ENCODE measurements around the gene KCNG4. TPM values are rescaled to one million over a fixed set of nuclear protein-coding genes. Genes with fewer than 3 reads are reported as not detected.

The KCNG4 gene
- polyA plus RNA-seq, 4 donors = 0.05 TPM; not detected in 3

DNA sequence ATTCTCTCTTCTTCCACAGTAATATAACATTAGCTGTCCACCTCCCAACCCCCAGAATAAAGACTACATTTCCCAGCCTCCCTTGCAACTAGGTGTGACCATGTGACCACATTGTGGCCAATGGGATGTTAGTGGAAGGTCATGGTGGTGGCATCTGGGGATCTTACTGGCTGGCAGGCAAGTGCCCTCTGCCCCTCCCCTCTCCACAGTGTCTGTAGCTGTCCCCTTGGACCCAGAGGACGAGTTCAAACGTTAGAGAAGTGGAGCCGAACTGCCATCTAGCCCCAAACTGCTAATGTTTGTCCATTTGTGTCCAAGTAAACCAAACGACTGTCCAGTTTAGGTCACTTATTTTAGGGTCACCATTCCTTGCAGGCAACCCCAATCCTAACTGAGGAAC lies 26.6 kb upstream of the KCNG4 start:
- DNase-seq (ENCODE audit: low read depth in 4 of 4, low spot score in 3 of 4) = no peak

DNA sequence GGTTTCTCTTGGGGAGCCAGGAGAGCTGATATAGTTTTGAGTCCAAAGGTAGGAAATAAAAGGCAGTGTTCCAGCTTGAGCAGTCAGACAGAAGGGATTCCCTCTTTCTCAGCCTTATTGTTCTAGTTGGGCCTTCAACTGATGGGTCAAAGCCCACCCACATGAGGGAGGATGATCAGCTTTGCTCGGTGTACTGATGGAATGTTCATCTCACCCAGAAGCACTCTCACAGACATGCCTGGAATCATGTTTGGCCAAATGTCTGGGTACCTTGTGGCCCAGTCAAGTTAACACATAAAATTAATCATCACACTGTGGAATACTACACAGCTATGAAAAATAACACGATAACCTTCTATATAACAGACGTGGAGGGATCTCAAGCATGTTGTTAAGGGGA lies 23.1 kb upstream of the KCNG4 start:
- no peak for DNase-seq (ENCODE audit: low read depth in 4 of 4, low spot score in 3 of 4)

DNA sequence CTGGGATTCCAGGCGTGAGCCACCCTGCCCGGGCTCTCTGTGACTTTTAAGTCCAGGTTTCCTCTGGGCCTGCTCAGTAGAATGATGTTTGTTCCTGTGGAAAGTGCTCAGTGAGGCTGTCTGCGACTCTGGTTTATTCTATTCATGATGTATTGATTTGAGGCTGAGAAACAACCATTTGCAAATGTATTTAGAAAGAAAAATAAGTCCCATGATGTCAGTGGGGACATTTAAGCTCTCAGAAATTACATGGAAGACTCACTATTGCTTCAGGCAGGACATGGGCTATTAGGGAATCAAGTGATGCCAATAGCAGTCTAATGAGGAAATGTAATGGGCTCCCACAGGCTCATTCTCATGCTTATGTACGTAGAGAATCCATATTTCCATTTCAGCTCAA lies 22.2 kb upstream of the KCNG4 start:
- DNase-seq (ENCODE audit: low read depth in 4 of 4, low spot score in 3 of 4) = no peak

DNA sequence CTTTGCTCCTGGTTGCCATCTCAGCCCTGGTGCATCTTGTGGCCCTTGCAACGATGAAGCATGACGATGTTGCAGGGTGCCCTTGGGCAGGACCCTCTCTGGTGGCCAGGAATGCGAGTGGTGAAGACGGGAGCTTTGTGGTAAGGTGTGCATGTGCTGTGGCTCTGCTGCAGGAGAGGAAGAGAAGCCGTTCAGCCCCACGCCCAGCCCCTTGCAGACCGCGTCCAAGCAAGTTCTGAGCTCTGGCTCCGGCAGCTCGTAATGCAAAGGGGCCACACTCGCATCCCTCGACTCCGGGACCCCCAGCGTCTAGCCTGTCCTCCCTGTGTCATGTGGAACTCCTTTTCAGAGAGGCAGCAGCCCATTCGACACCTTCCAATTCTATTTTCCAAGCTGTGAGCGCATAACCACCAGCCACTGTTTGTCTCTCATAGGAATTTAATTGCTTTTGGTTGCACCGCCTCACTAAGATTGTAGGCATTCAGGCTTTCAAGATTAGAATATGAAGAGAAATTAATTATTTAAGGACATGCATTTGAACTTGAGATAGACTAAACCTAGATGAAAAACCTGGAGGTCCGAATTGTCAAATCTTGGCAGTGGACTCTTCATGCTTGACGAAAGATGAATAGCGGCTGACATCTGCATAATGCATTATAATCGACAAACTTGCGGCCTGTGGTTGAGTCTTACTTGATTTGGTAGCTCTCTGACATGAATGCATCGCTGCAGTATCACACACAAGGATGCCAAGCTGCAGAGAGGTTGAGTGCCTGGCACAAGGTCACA lies 21.1 kb upstream of the KCNG4 start:
- no peak for DNase-seq (ENCODE audit: low read depth in 4 of 4, low spot score in 3 of 4)

DNA sequence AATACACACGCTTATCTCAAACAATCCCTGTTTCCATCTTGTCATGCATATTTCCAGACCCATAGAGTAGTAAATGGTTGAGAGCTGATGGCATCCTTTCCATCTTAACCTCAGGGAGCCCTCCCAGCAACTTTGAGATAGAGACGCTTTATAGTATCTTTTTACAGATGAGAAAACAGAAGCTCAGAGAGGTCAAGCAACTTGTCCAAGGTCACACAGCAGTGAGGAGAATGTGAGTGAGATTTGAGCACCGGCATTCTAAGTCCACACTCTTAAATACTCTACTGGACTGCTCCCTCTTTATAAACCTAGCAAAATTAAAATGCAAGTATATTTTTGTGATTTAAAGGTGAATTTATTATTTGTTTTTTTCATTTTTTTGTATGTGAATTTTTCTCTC lies 19.9 kb upstream of the KCNG4 start:
- no peak for DNase-seq (ENCODE audit: low read depth in 4 of 4, low spot score in 3 of 4)

DNA sequence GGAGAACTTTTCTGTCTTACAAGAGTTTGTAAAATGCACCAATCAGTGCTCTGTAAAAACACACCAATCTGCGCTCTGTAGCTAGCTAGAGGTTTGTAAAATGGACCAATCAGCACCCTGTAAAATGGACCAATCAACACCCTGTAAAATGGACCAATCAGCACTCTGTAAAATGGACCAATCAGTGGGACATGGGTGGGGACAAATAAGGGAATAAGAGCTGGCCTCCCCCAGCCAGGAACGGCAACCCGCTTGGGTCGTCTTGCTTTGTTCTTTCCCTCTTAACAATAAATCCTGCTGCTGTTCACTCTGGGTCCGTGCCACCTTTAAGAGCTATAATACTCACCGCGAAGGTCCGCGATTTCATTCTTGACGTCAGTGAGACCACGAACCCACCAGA lies 18.5 kb upstream of the KCNG4 start:
- DNase-seq (ENCODE audit: low read depth in 4 of 4, low spot score in 3 of 4) = no peak

DNA sequence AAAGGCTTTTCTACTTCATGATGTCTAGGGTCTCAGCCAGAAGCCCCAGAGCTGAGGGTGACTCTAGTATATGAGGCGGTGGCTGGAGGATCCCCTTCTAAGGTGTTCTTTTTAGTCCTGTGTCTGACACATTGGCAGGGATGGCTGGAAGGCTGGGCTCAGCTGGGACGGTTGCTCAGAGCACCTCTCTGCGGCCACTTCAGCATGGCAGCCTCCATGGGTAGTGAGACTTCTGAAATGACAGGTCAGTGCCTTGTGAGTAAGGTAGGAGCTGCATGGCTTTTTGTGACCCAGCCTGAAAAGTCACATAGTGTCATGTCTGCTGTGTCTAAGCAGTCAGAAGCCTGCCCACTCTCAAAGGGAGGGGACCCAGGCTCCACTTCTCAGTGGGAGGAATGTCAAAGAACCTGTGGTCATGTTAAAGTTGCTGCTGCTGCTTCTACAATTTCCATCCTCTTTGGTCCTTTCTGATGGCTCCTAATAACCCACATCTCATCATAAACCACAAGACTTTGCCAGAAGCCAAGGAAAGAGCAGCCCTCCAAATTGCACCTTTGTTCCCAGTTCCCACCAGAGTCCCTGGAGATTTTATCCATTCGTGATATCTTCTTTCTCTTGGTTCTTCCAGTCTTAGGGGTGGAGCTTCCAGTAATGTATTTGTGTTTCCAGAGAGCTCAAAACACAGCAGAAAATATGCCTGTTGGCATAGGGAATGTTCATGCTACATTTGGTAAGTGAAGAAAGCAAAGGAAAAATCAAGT lies 15.4 kb upstream of the KCNG4 start:
- no peak for DNase-seq (ENCODE audit: low read depth in 4 of 4, low spot score in 3 of 4)

DNA sequence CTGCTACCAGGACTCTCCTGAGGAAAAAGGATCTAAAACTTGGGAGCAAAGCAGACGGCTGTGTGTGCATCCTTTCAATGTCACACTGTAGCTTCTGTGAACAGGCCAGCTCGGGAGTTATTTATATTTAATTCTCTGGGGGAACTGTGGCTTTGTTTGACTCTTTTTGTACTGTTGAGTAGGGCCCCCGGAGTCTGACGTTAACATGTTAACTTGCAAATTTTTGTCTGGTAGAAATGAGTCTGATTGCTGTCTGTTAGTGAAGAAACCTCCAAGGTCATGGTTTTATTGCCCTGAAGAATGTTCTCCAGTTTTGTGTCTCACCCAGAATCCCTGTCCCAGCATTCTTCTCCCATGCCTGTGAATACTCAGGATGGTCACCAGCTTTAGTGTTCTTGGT lies 14.2 kb upstream of the KCNG4 start:
- no peak for DNase-seq (ENCODE audit: low read depth in 4 of 4, low spot score in 3 of 4)

DNA sequence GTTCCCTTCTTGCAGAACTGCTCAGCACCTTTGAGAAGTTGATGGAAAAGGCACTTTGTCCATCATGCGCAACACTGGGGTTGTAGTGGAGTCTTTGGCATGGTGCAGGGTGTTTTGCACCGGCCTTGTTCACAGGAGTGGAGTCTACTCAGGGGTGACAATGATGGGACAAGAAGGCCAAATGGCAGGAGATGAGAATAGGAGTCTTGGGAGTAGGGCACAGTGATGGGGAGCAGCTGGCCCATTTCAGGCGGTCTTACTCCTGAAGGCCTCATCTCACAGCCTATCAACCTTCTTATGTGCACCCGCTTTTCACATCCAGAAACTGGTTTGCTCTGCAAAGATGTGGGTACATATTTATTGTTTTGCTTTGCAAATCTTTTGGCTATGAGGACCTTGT lies 13.4 kb upstream of the KCNG4 start:
- no peak for DNase-seq (ENCODE audit: low read depth in 4 of 4, low spot score in 3 of 4)

DNA sequence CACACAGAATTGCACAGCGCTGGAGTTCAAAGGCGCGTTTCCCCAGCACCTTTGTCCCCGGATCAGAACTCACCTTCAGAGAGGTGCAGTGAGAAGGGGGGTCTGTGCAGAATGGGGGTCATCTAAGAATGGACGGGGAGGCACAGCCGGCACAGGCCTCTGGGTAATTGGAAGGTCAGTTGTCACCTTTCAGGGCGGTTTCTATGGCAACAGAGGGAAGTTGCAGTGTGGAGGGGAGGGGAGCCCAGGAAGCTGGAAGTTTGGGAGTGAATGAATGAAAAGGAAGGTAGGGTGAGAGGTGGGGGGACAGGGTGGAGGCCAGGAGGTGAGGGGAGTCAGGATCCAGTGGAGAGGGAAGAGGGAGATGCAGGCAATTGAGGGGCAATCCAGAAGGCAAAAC lies 12.4 kb upstream of the KCNG4 start:
- no peak for DNase-seq (ENCODE audit: low read depth in 4 of 4, low spot score in 3 of 4)

DNA sequence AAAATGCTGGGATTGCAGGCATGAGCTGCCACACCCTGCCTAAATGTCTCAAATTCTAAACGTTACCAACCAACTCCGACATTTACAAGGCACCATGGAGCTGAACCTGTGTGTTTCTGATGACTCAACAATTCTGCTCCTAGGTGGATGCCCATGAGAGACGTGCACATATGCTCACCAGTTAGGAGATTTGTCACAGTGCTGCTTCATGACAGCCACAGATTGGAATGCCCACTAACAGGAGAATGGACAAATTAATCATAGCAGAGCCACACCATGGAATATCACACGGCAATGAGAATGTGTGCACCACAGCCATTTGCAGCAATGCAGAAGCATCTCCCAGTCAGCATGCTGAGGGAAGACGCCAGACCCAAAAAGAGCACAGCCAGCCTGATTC lies 8.0 kb upstream of the KCNG4 start:
- DNase-seq (ENCODE audit: low read depth in 4 of 4, low spot score in 3 of 4) = no peak

DNA sequence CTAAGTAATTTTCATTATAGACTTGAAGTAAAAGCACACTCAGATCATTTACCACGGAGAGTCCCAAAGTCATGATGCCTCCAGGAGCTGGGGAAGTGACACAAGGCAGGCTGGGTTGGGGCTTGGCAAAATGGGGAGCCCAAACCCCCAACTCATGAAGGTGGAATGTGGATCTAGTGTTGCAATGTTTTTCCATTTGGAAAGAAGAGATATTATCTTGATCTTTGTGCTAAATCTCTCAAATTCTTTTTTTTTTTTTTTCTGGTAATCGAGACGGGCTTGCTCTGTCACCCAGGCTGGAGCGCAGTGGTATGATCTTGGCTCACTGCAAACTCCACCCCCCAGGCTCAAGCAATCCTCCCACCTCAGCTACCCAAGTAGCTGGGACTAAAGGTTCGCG lies 7.5 kb upstream of the KCNG4 start:
- no peak for DNase-seq (ENCODE audit: low read depth in 4 of 4, low spot score in 3 of 4)

DNA sequence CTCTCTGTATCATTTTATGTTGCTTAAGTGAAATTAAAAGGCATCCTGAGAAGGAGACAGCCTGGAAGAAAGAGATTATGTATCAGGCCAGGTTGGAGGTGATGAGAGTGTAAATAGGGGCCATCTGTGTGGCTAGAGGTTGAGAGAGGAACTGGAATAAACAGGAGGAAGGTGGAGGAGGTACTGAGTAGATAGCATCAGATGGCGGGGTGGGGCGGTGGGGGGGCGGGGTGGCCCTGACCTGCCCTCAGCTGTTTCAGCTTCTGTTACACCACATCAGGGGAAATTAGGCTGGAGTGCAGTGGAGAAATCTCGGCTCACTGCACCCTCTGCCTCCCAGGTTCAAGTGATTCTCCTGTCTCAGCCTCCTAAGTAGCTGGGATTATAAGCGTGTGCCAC lies 6.9 kb upstream of the KCNG4 start:
- no peak for DNase-seq (ENCODE audit: low read depth in 4 of 4, low spot score in 3 of 4)

DNA sequence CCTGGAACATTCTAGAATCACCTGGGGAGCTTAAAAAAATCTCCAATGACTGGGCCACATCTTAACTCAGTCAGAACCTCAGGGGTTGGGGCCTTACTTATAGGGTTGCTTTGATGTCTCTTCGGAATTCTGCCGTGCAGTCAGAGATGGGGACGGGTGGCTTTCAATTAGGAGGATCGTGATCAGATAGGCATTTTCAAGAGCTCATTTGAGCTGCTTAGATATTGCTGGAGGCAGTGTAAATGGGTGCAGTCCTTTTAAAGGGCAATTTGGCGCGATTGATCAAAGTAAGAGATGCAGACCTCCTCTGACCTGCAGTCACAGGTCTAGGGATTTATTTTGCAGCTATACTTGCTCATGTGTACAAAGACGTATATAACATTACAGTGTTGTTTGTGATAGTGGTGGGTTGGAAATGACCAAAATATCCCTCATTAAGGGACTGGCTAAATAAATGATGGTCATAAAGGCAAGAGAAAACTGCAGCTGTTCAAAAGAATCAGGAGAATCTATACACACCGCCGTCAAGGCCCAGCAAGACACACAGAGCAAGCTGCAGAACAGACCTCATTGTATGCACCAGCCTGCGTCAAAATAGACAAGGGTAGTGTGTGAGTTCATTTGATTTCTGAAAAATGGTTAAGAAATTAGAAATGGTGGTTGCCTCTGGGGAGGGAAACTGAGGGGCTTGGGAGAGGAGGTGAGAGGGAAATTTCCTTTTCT lies 6.3 kb upstream of the KCNG4 start:
- no peak for DNase-seq (ENCODE audit: low read depth in 4 of 4, low spot score in 3 of 4)

DNA sequence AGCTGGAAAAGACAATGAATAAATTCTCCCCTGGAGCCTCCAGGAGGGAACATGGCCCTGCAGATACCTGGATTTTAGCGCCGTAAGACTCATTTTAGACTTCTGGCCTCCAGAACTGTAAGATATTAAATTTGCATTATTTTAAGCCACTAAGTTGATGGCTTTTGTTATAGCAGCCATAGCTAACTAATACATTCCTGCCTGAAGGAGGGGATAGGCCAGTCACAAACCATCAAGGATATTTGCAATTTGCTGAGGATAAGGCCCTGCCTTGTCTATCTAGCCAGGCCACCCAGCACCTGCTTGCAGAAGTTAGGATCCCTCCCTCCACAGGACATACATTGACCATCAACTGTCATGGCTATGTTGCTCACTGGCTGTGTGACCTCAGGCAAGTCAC lies 4.9 kb upstream of the KCNG4 start:
- no peak for DNase-seq (ENCODE audit: low read depth in 4 of 4, low spot score in 3 of 4)

DNA sequence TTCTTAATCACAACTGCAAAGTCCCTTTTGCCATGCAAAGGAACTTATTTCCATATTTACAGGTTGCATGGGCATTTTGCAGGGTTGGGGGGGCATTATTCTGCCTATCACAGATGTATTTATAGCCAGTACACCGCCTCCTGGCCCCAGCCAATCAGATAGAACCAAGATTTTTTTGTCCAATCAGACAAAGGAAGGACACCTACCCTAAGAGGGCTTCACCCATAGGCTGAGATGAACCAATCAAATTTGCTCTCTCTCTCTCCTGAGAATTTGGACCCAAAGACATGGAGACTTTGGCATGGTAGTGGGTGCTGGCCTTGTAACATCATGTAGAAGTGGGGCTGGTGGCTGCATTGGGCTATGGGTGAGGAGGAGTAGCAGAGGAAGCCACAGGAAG lies 3.9 kb upstream of the KCNG4 start:
- no peak for DNase-seq (ENCODE audit: low read depth in 4 of 4, low spot score in 3 of 4)

DNA sequence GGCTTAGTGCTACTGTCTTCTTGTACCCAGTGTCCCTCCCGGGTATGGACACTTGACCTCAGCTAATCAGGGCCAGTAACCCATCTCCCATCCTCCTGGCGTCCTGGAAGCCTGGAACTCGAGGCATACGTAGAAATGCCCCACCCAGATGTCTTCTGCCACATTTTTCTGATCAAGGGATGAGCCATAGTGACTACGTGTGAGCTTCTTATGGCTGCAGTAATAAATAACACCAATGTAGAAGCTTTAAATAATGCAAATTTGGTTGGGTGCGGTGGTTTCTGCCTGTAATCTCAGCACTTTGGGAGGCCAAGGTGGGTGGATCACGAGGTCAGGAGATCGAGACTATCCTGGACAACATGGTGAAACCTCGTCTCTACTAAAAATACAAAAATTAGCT lies 3.0 kb upstream of the KCNG4 start:
- DNase-seq (ENCODE audit: low read depth in 4 of 4, low spot score in 3 of 4) = no peak

DNA sequence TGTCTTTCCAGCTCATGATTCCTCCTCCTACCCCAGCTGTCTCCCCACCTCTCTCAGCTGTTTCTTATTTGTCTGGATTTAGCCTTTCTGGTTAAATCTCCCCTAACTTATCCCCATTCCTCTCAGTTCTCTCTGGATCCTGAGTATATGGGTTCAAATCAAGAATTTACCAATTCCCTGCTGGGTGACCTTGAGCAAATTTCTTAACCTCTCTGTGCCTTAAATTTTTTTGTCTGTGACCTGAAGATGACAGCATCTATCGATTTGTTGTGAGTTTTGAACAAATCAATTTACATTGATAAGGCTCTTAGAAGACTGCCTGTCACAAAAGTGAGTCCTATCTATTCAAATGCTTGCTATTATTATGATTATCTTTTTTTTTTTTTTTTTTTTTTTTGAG lies 2.0 kb upstream of the KCNG4 start:
- no peak for DNase-seq (ENCODE audit: low read depth in 4 of 4, low spot score in 3 of 4)

DNA sequence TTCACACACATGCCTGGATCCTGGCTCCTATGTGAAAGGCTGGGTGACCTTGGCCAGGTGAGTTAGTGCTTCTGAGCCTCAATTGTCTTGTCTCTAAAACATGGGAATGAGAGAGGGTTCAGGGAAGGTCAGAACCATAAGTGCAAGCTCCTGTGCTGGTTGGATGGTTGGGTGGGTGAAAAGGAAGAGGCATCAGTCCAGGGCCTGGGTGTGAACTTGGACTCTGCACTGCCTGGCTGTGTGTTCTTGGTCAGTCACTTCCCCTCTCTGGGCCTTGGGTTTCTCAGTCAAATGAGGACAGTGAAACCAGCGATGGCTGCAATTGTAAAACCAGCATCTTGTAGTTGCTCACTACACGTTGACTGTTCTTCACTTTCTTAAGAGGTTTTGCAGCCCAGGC lies 643 bp upstream of the KCNG4 start:
- DNase-seq (ENCODE audit: low read depth in 4 of 4, low spot score in 3 of 4) = no peak

DNA sequence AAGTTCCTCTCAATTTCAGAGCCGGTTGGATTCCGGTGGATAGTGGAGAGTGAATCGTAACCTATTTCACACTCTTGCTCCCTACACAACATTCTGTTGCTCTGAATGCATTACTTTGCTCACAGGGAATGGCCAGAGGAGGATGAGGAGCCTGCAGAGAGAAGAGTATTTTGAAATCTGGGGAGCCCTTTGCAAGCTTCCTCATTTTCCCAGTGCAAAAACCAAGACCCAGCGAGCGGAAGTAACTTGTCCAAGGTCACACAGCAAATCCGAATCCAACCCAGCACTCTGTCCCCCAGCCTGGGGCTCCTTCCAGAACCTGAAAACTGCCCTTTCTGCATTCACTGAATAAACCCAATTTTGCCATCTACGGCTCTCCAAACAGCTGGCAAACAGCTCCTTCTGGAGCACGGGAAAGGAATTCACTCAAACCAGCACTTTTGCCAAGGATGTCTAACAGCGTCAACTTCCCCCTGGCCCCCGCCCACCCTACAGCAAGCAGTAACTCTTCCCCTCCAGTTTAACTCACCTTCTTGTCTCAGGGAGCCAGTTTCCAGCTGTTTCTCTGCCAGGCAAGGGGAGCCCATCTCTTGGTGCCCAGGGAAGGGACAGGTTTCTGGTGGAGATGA lies 557 bp downstream of the KCNG4 start:
- DNase-seq (ENCODE audit: low read depth in 4 of 4, low spot score in 3 of 4) = no peak
